D341Med (cell line): ENCODE measurements around the gene LRP1B.
A peak's percentile ranks its signal among the peaks of the same experiment; 100 is the strongest.
"Not testable (repeated sequence)": the region's sequence is repeated elsewhere in the genome, so short reads cannot be mapped to it uniquely, and the experiment has no call there.

Experiments
- DNase-seq: peaks from one replicate; pipeline ENCODE4 v3.0.0; 2012; ENCODE audit warnings: low spot score

The LRP1B gene

GRCh38 chr2:140603416-140603815, 1527.4 kb downstream of the LRP1B start:
- no peak for DNase-seq

- DNase-seq, result no peak
These were observed 1529.0 kb downstream of the LRP1B start for GRCh38 chr2:140601801-140602200.

- no peak for DNase-seq
These were observed 1529.5 kb downstream of the LRP1B start for GRCh38 chr2:140601342-140601741.

- DNase-seq, result no peak
These were observed 1530.7 kb downstream of the LRP1B start for GRCh38 chr2:140600116-140600515.

- no peak for DNase-seq
These were observed 1533.0 kb downstream of the LRP1B start for GRCh38 chr2:140597836-140598235.

GRCh38 chr2:140597205-140597604, 1533.6 kb downstream of the LRP1B start:
- DNase-seq, result no peak

GRCh38 chr2:140596447-140596846, 1534.4 kb downstream of the LRP1B start:
- no peak for DNase-seq

GRCh38 chr2:140595107-140595506, 1535.7 kb downstream of the LRP1B start:
- no peak for DNase-seq

- DNase-seq, result no peak
These were observed 1537.7 kb downstream of the LRP1B start for GRCh38 chr2:140593132-140593531.

GRCh38 chr2:140589696-140590095, 1541.1 kb downstream of the LRP1B start:
- no peak for DNase-seq

- no peak for DNase-seq
These were observed 1541.5 kb downstream of the LRP1B start for GRCh38 chr2:140589273-140589672.

GRCh38 chr2:140586379-140586778, 1544.4 kb downstream of the LRP1B start:
- DNase-seq, result peak; percentile 59

- no peak for DNase-seq
These were observed 1545.8 kb downstream of the LRP1B start for GRCh38 chr2:140585016-140585415.

GRCh38 chr2:140584471-140584870, 1546.3 kb downstream of the LRP1B start:
- no peak for DNase-seq

- no peak for DNase-seq
These were observed 1550.2 kb downstream of the LRP1B start for GRCh38 chr2:140580532-140581151.

- DNase-seq, result no peak
These were observed 1553.4 kb downstream of the LRP1B start for GRCh38 chr2:140577453-140577852.

- no peak for DNase-seq
These were observed 1563.1 kb downstream of the LRP1B start for GRCh38 chr2:140567734-140568133.

GRCh38 chr2:140565756-140566155, 1565.1 kb downstream of the LRP1B start:
- no peak for DNase-seq

GRCh38 chr2:140555701-140556100, 1575.1 kb downstream of the LRP1B start:
- DNase-seq, result no peak

GRCh38 chr2:140552634-140553033, 1578.2 kb downstream of the LRP1B start:
- DNase-seq, result no peak

- no peak for DNase-seq
These were observed 1579.5 kb downstream of the LRP1B start for GRCh38 chr2:140551287-140551686.

- no peak for DNase-seq
These were observed 1580.0 kb downstream of the LRP1B start for GRCh38 chr2:140550821-140551220.

GRCh38 chr2:140544769-140545168, 1586.0 kb downstream of the LRP1B start:
- DNase-seq, result not testable (repeated sequence)

- no peak for DNase-seq
These were observed 1588.2 kb downstream of the LRP1B start for GRCh38 chr2:140542627-140543026.
